ENCODE data around the gene INSC. TPM values are rescaled to one million over a fixed set of nuclear protein-coding genes. Genes with fewer than 3 reads are reported as not detected.

The INSC gene
- total RNA-seq, 2 experiments from 2014 or later: not detected

- intact Hi-C loops (cut with DNase I, micrococcal nuclease): loop anchor here in 1 of 2 experiments (10.0 kb wide), 1 partner anchor 1506 kb away; no protein-coding TSS in a partner anchor
Measured at GRCh38 chr11:15108592-15109130, 6.1 kb upstream of the INSC start.

GRCh38 chr11:15109602-15110001, 5.1 kb upstream of the INSC start:
- DNase-seq: no peak
- no peaks in the 10 kb centered on the region for H3K9me3 ChIP-seq (ENCODE audit: control insufficient read depth in 1 of 2, insufficient read depth in 1 of 2, low read length in 2 of 2)
- no peak overlapping the region for H3K27ac ChIP-seq (ENCODE audit: low read depth in 1 of 2, low read length in 2 of 2)
- CTCF ChIA-PET: no interaction called here
- Mint-ChIP-seq H3K4me1 (ENCODE audit: low read depth) (peaks cover 11% of the 10 kb centered on the region), H3K27me3 (peaks cover 15% of the 10 kb centered on the region), H3K27ac (no peak overlapping the region), H3K36me3 (ENCODE audit: low read depth) (no peaks in the 10 kb centered on the region), H3K9me3 (no peaks in the 10 kb centered on the region), H3K4me3 (no peak overlapping the region)
- no peaks in the 10 kb centered on the region for H3K36me3 ChIP-seq (ENCODE audit: insufficient read depth, low read length)
- intact Hi-C loops (cut with DNase I, micrococcal nuclease): loop anchor here in 1 of 2 experiments (10.0 kb wide), 1 partner anchor 1505 kb away; no protein-coding TSS in a partner anchor
- TF ChIP-seq CTCF (IDR thresholded peaks at IDR 0.05): no peak
- POLR2A ChIA-PET: no interaction called here
- ATAC-seq (ENCODE audit: poor library complexity): no peak
- no peak overlapping the region for H3K4me3 ChIP-seq (ENCODE audit: low read length)
- peaks cover 3% of the 10 kb centered on the region for H3K4me1 ChIP-seq (ENCODE audit: insufficient read depth, low read length)
- peaks cover 0 to 4% of the 10 kb centered on the region in 2 experiments for H3K27me3 ChIP-seq (ENCODE audit: control insufficient read depth in 1 of 2, insufficient read depth in 2 of 2, low read length in 2 of 2)

More at GRCh38 chr11:15108592-15109130, 6.1 kb upstream of the INSC start:
- peaks cover 6% of the 10 kb centered on the region for H3K4me1 Mint-ChIP-seq (ENCODE audit: low read depth)
- Histone ChIP-seq H3K9me3 (ENCODE audit: control insufficient read depth in 1 of 2, insufficient read depth in 1 of 2, low read length in 2 of 2) (no peaks in the 10 kb centered on the region), H3K36me3 (ENCODE audit: insufficient read depth, low read length) (no peaks in the 10 kb centered on the region), H3K4me1 (ENCODE audit: insufficient read depth, low read length) (peaks cover under 1% of the 10 kb centered on the region), H3K27me3 (ENCODE audit: control insufficient read depth in 1 of 2, insufficient read depth in 2 of 2, low read length in 2 of 2) (peaks cover 0 to 4% of the 10 kb centered on the region in 2 experiments), H3K4me3 (ENCODE audit: low read length) (no peak overlapping the region), H3K27ac (ENCODE audit: low read depth in 1 of 2, low read length in 2 of 2) (no peak overlapping the region)
- ATAC-seq (ENCODE audit: poor library complexity): no peak
- no peak for DNase-seq
- peaks cover 8% of the 10 kb centered on the region for H3K27me3 Mint-ChIP-seq
- CTCF ChIA-PET: no interaction called here
- no peak for TF ChIP-seq CTCF (IDR thresholded peaks at IDR 0.05)
- no peak overlapping the region for H3K4me3 Mint-ChIP-seq
- H3K9me3 Mint-ChIP-seq: peaks cover under 1% of the 10 kb centered on the region
- no peak overlapping the region for H3K27ac Mint-ChIP-seq
- POLR2A ChIA-PET: no interaction called here
- no peaks in the 10 kb centered on the region for H3K36me3 Mint-ChIP-seq (ENCODE audit: low read depth)

DNA sequence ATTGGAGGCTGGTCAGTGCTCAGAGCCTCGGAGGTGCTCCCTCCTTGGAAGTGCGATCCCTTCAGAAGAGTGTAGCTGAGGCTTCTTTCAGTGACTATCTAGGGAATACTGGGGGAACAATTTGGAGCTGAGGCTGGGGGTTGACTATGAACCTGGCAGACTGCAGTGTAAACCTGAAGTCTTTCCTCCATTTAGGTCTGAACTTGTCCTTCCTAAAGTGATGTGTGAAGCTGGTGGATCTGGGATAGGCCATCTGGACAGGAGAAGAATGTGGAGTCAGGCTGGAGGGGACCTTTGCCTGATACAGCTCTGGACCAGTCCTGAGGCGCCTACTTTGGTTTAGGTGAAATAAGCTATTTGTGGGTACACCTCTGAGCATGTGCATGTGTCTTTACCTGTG, 3.5 kb upstream of the INSC start:
- POLR2A ChIA-PET: no interaction called here

More for the DNA sequence above, 3.5 kb upstream of the INSC start:
- peaks cover 28% of the 10 kb centered on the region for H3K27me3 Mint-ChIP-seq
- Histone ChIP-seq H3K9me3 (ENCODE audit: control insufficient read depth in 1 of 2, insufficient read depth in 1 of 2, low read length in 2 of 2) (no peaks in the 10 kb centered on the region), H3K4me3 (ENCODE audit: low read length) (no peak overlapping the region), H3K4me1 (ENCODE audit: insufficient read depth, low read length) (peaks cover 3% of the 10 kb centered on the region), H3K27ac (ENCODE audit: low read depth in 1 of 2, low read length in 2 of 2) (no peak overlapping the region), H3K36me3 (ENCODE audit: insufficient read depth, low read length) (no peaks in the 10 kb centered on the region), H3K27me3 (ENCODE audit: control insufficient read depth in 1 of 2, insufficient read depth in 2 of 2, low read length in 2 of 2) (peaks cover 14 to 19% of the 10 kb centered on the region in 2 experiments)
- H3K27ac Mint-ChIP-seq: no peak overlapping the region
- ATAC-seq (ENCODE audit: poor library complexity): no peak
- no peaks in the 10 kb centered on the region for H3K36me3 Mint-ChIP-seq (ENCODE audit: low read depth)
- intact Hi-C loops (cut with DNase I, micrococcal nuclease): no loop called here
- no peak for DNase-seq
- H3K4me3 Mint-ChIP-seq: no peak overlapping the region
- H3K9me3 Mint-ChIP-seq: no peaks in the 10 kb centered on the region
- TF ChIP-seq CTCF (IDR thresholded peaks at IDR 0.05): no peak
- CTCF ChIA-PET: no interaction called here
- peaks cover 16% of the 10 kb centered on the region for H3K4me1 Mint-ChIP-seq (ENCODE audit: low read depth)
